OCI-LY1 (cell line): Measurements from ENCODE around the gene GXYLT2.

ENCODE experiments used
- EZH2 ChIP-seq: fragments of 200-600 bp; sonication (generic), shearing (Covaris generic); IDR thresholded peaks from 2 replicates; pipeline ENCODE4 v1.8.0; 2017; ENCODE audit warnings: borderline replicate concordance, mixed run types, mild to moderate bottlenecking, antibody characterized with exemption, low read length, moderate library complexity, mixed read lengths
- TF ChIP-seq, protein P1 (sequence below): fragments of 200-600 bp; sonication (generic), shearing (Covaris generic); IDR thresholded peaks from 2 replicates; pipeline ENCODE4 v1.5.1; 2017; ENCODE audit warnings: mild to moderate bottlenecking, antibody characterized with exemption, low read length, moderate library complexity, mixed read lengths

DNA sequence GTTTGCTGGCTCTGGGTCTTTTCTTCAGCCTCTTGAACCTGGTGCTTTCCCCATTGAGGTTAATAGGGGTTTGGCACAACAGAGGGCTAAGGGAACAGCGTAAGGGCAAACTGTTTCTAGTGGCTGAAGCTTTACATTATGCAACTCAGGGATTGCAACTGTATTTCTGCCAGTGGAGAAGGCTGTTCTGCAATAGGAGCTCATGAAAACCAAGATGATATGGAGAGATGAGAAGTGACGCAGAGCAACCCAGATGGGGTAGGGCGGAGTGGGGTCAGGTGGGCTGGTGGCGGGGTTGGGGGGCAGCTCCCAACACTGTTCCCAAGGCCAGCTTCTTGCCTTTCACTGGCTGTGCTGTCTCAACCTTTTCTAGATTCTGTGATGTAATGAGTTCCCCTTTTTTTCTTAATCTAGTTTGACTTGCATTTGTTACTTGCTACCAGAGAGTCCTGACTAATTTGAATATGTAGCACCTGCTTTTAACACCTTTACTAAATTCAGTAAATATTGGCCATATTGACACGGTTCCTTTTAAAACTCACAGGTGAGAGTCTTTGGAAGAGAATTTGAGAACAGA lies 7.2 kb downstream of the GXYLT2 start:
- TF ChIP-seq, protein P1, sequence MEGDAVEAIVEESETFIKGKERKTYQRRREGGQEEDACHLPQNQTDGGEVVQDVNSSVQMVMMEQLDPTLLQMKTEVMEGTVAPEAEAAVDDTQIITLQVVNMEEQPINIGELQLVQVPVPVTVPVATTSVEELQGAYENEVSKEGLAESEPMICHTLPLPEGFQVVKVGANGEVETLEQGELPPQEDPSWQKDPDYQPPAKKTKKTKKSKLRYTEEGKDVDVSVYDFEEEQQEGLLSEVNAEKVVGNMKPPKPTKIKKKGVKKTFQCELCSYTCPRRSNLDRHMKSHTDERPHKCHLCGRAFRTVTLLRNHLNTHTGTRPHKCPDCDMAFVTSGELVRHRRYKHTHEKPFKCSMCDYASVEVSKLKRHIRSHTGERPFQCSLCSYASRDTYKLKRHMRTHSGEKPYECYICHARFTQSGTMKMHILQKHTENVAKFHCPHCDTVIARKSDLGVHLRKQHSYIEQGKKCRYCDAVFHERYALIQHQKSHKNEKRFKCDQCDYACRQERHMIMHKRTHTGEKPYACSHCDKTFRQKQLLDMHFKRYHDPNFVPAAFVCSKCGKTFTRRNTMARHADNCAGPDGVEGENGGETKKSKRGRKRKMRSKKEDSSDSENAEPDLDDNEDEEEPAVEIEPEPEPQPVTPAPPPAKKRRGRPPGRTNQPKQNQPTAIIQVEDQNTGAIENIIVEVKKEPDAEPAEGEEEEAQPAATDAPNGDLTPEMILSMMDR, result no peak
- TF ChIP-seq EZH2, result no peak
